GM21717 (cell line): ENCODE results near the gene CCDC182.

Experiments
- ATAC-seq: cut with Tn5 transposase; IDR thresholded peaks from one replicate; pipeline ENCODE4 v1.9.1; 2021; ENCODE audit warnings: mild to moderate bottlenecking, moderate library complexity; ENCODE audit not compliant: unreplicated experiment

Gene CCDC182

GRCh38 chr17:57703273-57703672 lies 41.8 kb downstream of the CCDC182 start:
- no peak for ATAC-seq

DNA sequence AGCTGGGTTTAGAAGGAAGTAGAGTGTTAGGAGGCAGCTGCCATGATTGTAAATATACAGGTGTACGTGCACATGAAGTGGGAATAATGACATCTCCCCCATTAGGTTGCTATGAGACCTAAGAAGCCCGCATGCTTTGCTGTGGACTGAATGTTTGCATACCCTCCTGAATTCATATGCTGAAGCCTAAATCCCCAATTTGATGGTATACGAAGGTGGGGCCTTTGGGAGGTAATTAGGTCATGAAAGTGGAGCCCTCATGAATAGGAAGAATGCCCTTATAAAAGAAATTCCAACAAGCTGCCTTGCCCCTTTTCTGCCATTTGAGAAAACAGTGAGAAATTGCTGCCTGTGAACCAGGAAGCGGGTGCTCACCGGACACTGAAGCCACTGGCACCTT lies 44.0 kb downstream of the CCDC182 start:
- no peak for ATAC-seq

DNA sequence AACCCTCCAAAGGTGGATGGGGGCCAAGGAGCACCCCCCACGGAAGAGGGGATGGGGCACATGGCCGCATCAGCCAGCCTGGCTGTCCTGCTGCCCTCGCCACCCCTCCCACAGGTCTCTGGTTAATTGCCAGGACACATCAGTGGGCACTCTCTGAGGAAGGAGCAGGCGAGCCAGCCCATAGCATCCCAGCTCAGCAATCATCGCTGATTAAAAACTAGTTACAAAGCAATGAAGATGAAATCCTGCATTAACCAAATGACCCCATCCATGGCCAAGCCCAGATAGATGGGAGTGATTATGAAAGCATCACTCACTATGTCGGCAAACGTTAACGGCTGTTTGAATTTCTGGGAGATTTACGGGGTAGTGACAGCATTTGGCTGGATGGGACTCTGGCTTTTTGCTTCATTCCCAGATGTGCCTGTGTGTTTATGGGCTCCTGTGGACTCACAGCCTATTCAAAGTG lies 45.3 kb downstream of the CCDC182 start:
- ATAC-seq = no peak

- ATAC-seq = no peak
Observed at GRCh38 chr17:57697891-57698711, 47.0 kb downstream of the CCDC182 start.

DNA sequence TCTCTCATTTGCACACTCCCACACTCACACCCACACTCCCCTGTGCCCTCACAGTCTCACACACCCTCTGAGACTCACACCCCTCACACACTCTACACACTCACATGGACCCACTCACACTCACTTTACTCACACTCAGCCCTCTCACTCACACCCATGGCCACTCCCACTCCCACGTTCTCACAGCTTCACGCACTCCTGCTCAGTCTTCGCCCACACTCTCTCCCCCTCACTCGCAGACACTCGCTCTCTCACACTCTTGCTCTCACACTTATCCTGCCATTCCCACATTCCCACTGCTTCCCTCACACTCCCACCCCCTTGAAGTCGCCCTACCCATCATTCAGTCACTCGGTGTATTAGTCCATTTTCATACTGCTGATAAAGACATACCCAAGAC lies 47.9 kb downstream of the CCDC182 start:
- no peak for ATAC-seq

- ATAC-seq = no peak
Observed at GRCh38 chr17:57696050-57696449, 49.0 kb downstream of the CCDC182 start.
